Mucosa of descending colon (tissue), 3 donors: ENCODE results near the gene TCF4. TPM values are rescaled to one million over a fixed set of nuclear protein-coding genes. Genes with fewer than 3 reads are reported as not detected.

Experiments used
- ATAC-seq: fragments of 200-7000 bp; cut with Tn5 transposase; one replicate; pipeline ENCODE4 v1.9.1; 2020; ENCODE audit warnings: mild to moderate bottlenecking, moderate library complexity
- DNase-seq, 3 donors: peaks; one replicate each; pipeline ENCODE4 v3.0.0-alpha.2; 2020
- H3K36me3 ChIP-seq: fragments of 200-600 bp; one replicate; pipeline ENCODE4 v1.8.0; 2021; ENCODE audit warnings: low read depth, mild to moderate bottlenecking
- H3K4me1 ChIP-seq: fragments of 200-600 bp; one replicate; pipeline ENCODE4 v1.8.0; 2021; ENCODE audit warnings: low read depth, mild to moderate bottlenecking
- H3K4me3 ChIP-seq: fragments of 200-600 bp; one replicate; pipeline ENCODE4 v1.8.0; 2021; ENCODE audit warnings: mild to moderate bottlenecking
- H3K9me3 ChIP-seq: fragments of 200-600 bp; one replicate; pipeline ENCODE4 v1.8.0; 2021; ENCODE audit warnings: mild to moderate bottlenecking
- intact Hi-C, 2 donors: fragments of 100-400 bp; cut with DNase I in 1 of 2; cut with micrococcal nuclease in 1 of 2; formaldehyde crosslinking; loops; one replicate each; pipeline versions ENCODE4 v1.11.0 to v1.11.1; 2022; cut with DNase I, micrococcal nuclease
- total RNA-seq, 3 donors: library from RNA; stranded (reverse); fragmentation: NEBNext Ultra II Directional in 2 of 3; extraction: Animal tissue kit (Norgen Biotek cat#: 25700) in 2 of 3; gene quantifications; one replicate each; pipeline versions ENCODE4 v1.2.1 to v1.2.4, GENCODE V29; 2021 to 2023
- TF ChIP-seq, protein P1 (sequence below): fragments of 200-600 bp; IDR thresholded peaks from one replicate; pipeline ENCODE4 v1.8.0; 2022; ENCODE audit warnings: antibody characterized with exemption, mild to moderate bottlenecking
- donor health status: DM: no; HTN: no; CAD: no; lungs with moderate emphysema.
- donor health status: DM: no; HTN: no; CAD: no.
- donor health status: DM: no; HTN: yes; CAD: no.

Gene TCF4
- total RNA-seq, 3 donors from 2014 or later = 20.7 to 88.2 (median 24.6) TPM

DNA sequence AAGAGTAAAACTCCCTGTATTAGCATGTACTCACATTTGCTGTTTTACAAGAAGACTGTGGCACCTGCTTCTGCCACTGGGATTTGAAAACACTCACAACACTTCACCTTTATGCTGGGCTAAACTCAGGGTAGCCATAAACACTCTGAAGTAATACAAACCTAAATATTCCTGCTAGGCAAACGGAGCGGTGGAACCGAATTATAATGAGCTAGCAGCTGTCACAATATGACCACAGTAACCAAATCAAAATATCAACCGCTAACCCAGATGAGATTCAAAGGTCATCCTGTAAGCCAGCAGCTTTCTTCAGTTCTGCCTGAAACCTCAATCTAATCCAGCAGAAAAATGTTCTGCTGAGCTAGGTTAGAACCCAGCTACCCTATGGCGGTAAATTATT, 132.1 kb downstream of the TCF4 start:
- no peak for DNase-seq
- Histone ChIP-seq H3K4me1 (no peaks in the 10 kb centered on the region), H3K36me3 (no peaks in the 10 kb centered on the region), H3K9me3 (no peaks in the 10 kb centered on the region), H3K4me3 (no peak overlapping the region)
- TF ChIP-seq, protein P1, sequence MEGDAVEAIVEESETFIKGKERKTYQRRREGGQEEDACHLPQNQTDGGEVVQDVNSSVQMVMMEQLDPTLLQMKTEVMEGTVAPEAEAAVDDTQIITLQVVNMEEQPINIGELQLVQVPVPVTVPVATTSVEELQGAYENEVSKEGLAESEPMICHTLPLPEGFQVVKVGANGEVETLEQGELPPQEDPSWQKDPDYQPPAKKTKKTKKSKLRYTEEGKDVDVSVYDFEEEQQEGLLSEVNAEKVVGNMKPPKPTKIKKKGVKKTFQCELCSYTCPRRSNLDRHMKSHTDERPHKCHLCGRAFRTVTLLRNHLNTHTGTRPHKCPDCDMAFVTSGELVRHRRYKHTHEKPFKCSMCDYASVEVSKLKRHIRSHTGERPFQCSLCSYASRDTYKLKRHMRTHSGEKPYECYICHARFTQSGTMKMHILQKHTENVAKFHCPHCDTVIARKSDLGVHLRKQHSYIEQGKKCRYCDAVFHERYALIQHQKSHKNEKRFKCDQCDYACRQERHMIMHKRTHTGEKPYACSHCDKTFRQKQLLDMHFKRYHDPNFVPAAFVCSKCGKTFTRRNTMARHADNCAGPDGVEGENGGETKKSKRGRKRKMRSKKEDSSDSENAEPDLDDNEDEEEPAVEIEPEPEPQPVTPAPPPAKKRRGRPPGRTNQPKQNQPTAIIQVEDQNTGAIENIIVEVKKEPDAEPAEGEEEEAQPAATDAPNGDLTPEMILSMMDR = no peak
- no peak for ATAC-seq
- intact Hi-C loops = no loop called here

DNA sequence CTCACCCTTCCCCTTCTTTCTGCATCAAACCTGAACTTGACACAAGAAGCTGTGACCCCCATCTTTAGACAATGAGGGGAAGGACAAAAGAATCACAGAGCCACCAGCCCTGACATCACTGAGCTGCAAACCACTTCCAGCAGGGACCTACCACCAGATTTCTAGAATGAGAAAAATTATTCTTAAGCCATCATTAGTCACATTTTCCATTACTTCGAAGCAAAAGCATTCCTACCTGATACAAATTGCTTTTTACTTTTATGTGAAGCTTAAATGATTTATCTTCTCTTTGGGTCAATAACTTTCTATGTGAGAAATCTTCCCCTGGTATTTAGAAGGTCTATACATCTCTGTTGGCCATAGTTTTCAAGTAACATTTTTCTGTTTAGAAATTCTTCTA, 134.8 kb downstream of the TCF4 start:
- intact Hi-C loops = no loop called here
- DNase-seq (no peak), ATAC-seq (no peak)
- TF ChIP-seq, protein P1 = no peak
- no peaks in the 10 kb centered on the region for H3K4me1 ChIP-seq
- H3K36me3 ChIP-seq = no peaks in the 10 kb centered on the region
- no peak overlapping the region for H3K4me3 ChIP-seq
- no peaks in the 10 kb centered on the region for H3K9me3 ChIP-seq

- DNase-seq (no peak), ATAC-seq (no peak)
- no peaks in the 10 kb centered on the region for H3K9me3 ChIP-seq
- intact Hi-C loops = no loop called here
- TF ChIP-seq, protein P1 = no peak
- no peak overlapping the region for H3K4me3 ChIP-seq
- no peaks in the 10 kb centered on the region for H3K4me1 ChIP-seq
- no peaks in the 10 kb centered on the region for H3K36me3 ChIP-seq
Measured at GRCh38 chr18:55452123-55452611, 135.8 kb downstream of the TCF4 start.

GRCh38 chr18:55449412-55450140, 138.4 kb downstream of the TCF4 start:
- TF ChIP-seq, protein P1 = no peak
- no peak for DNase-seq
- no peaks in the 10 kb centered on the region for H3K4me1 ChIP-seq
- H3K4me3 ChIP-seq = no peak overlapping the region
- H3K36me3 ChIP-seq = no peaks in the 10 kb centered on the region
- peaks cover 3% of the 10 kb centered on the region for H3K9me3 ChIP-seq
- ATAC-seq = no peak
- intact Hi-C loops = no loop called here

DNA sequence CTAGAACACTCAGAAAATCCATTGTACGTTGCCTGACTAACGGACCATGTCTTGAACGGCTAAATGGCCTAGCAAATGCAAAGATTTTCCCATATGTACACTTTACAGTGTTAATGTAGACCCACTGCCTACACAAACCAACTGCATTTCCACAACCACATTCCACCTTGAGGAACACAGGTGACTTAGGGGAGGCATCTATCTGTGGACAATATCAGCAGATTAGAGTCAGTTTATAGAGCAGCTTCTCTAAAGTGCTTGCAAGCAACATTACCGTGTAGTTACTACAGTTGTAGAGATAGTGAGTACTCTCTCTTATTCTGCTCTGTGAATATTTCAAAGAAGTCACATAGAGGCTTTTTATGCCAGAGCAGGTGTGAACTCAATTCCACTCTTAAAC, 139.6 kb downstream of the TCF4 start:
- ATAC-seq = no peak
- no peaks in the 10 kb centered on the region for H3K36me3 ChIP-seq
- peaks cover 3% of the 10 kb centered on the region for H3K9me3 ChIP-seq
- TF ChIP-seq, protein P1 = no peak
- intact Hi-C loops = no loop called here
- no peak for DNase-seq
- no peak overlapping the region for H3K4me3 ChIP-seq
- H3K4me1 ChIP-seq = no peaks in the 10 kb centered on the region
